Neural crest cell (in vitro differentiated cells): Measurements from ENCODE around the gene ABHD2. TPM values are rescaled to one million over a fixed set of nuclear protein-coding genes. Genes with fewer than 3 reads are reported as not detected.

Experiments
- DNase-seq: peaks from one replicate; pipeline ENCODE4 v3.0.0; 2021; ENCODE audit warnings: low read depth, mixed read lengths, low spot score
- H3K27ac Mint-ChIP-seq: one replicate; pipeline ENCODE4 v1.8.0; 2021; ENCODE audit warnings: mild to moderate bottlenecking, mixed read lengths; ENCODE audit not compliant: unreplicated experiment
- H3K27me3 Mint-ChIP-seq: 2 replicates; pipeline ENCODE4 v1.8.0; 2021; ENCODE audit warnings: low read depth, mild to moderate bottlenecking, mixed read lengths
- H3K36me3 Mint-ChIP-seq: 2 replicates; pipeline ENCODE4 v1.8.0; 2021; ENCODE audit warnings: low read depth, mild to moderate bottlenecking, mixed read lengths
- H3K4me1 Mint-ChIP-seq: 2 replicates; pipeline ENCODE4 v1.8.0; 2021; ENCODE audit warnings: mixed read lengths
- H3K4me3 Mint-ChIP-seq: one replicate; pipeline ENCODE4 v1.8.0; 2021; ENCODE audit warnings: mild to moderate bottlenecking, mixed read lengths
- H3K9me3 Mint-ChIP-seq: 2 replicates; pipeline ENCODE4 v1.8.0; 2021; ENCODE audit warnings: mixed read lengths
- CTCF ChIP-seq: fragments of 200-600 bp; sonication (generic); conservative IDR thresholded peaks from 2 replicates; pipeline ENCODE4 v1.5.0; 2021; ENCODE audit warnings: antibody characterized with exemption, mild to moderate bottlenecking
- total RNA-seq: library from RNA; stranded (reverse); gene quantifications from 2 replicates; pipeline ENCODE4 v1.2.1, GENCODE V29; 2021

Gene ABHD2
- total RNA-seq, 1 donor from 2014 or later: 31.0 TPM

GRCh38 chr15:89178307-89178977 lies 90.2 kb downstream of the ABHD2 start:
- Mint-ChIP-seq H3K9me3 (no peaks in the 10 kb centered on the region), H3K4me3 (no peak overlapping the region), H3K4me1 (peaks cover 7% of the 10 kb centered on the region), H3K27ac (no peak overlapping the region), H3K36me3 (peaks cover 3% of the 10 kb centered on the region), H3K27me3 (no peaks in the 10 kb centered on the region)
- TF ChIP-seq CTCF: no peak
- no peak for DNase-seq

DNA sequence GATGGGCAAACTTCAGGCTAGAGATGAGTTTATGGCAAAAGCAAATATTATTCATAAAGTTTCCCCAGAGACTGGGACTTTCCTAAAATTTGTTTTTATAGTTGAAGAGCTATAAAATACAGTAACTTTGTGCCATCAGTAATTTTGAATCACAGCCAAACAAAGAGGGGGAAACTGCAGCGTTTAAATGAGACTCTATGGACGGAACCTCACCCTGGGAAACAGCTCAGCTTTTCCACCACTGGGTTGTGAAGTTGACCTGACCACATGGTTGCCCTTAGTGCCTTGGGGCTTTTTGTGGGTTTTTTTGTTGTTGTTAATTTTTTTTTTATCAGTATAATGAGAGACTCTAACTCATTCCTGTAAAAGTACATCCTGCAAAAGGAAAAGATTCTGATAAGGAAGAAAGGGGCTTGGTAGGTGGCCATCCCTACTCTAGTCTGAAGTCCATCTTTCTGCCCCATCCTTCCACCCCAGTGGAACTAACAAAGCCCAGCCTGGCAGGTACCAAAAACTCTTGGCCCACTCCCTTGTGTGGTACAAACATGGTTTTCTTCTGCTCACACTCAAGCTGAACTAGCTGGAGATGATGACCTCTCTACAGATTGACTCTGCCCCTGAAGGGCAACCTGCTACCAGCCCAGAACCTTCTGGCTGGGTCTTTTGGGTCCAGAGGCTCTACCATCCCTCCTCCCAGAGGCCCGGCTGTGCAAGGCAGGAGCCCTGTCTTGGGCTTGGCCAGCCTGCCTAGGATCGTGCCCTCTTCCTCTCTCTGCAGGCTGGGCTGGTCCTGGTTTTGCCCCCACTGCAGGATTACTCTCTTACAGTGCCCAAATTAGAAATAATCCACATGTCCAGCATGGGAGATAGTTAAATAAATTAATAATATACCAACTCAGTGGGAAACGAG lies 92.0 kb downstream of the ABHD2 start:
- no peak for TF ChIP-seq CTCF
- no peaks in the 10 kb centered on the region for H3K9me3 Mint-ChIP-seq
- no peaks in the 10 kb centered on the region for H3K27me3 Mint-ChIP-seq
- peaks cover 3% of the 10 kb centered on the region for H3K36me3 Mint-ChIP-seq
- H3K4me3 Mint-ChIP-seq: no peak overlapping the region
- peaks cover 7% of the 10 kb centered on the region for H3K4me1 Mint-ChIP-seq
- DNase-seq: no peak
- H3K27ac Mint-ChIP-seq: no peak overlapping the region

DNA sequence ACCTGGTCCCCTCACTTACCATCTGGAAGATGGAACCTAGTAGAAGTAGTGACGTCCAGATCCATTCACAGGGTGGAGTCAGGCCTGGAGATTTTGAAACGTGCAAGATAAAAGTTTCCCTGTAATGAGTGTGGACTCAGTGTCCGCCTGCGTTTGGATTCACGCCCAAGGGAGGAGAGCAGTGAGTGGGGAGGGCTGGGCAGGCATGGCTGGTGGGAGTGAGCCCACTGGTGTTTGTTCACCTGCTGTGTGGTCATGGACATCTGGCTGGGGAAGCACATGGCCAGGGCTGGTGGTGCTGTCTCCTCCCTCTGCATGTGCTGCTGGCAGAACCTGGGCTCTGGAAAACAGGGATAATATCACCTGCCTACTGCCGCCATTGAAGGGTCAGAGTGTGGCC lies 96.1 kb downstream of the ABHD2 start:
- H3K4me1 Mint-ChIP-seq: peaks cover 8% of the 10 kb centered on the region
- DNase-seq: no peak
- no peak overlapping the region for H3K4me3 Mint-ChIP-seq
- H3K27ac Mint-ChIP-seq: no peak overlapping the region
- no peaks in the 10 kb centered on the region for H3K27me3 Mint-ChIP-seq
- H3K36me3 Mint-ChIP-seq: peaks cover 6% of the 10 kb centered on the region
- no peaks in the 10 kb centered on the region for H3K9me3 Mint-ChIP-seq
- TF ChIP-seq CTCF: no peak

GRCh38 chr15:89184886-89185526 lies 96.8 kb downstream of the ABHD2 start:
- H3K27me3 Mint-ChIP-seq: no peaks in the 10 kb centered on the region
- no peak overlapping the region for H3K4me3 Mint-ChIP-seq
- no peaks in the 10 kb centered on the region for H3K9me3 Mint-ChIP-seq
- H3K27ac Mint-ChIP-seq: no peak overlapping the region
- H3K36me3 Mint-ChIP-seq: peaks cover 6% of the 10 kb centered on the region
- TF ChIP-seq CTCF: no peak
- DNase-seq: no peak
- peaks cover 13% of the 10 kb centered on the region for H3K4me1 Mint-ChIP-seq

DNA sequence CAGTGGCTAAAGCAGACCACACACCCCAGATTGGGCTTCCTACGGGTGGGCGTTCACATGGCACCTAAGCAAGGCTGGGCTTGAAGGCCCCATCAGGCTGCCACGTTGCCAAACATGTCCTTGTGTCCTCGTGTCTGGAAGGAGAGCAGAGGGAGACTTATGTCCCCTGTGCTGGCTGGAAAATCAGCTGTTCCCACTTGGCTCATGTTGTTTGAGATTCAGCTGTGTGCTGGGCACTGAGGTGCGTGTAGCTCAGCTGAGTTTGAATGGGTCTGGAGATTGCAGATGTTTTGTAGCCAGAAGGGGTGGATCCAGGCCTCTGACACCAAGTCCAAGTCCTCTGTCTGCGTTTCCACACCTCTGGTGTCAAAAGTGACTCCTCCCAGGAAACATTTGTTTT lies 98.5 kb downstream of the ABHD2 start:
- no peak overlapping the region for H3K27ac Mint-ChIP-seq
- peaks cover 14% of the 10 kb centered on the region for H3K4me1 Mint-ChIP-seq
- H3K27me3 Mint-ChIP-seq: no peaks in the 10 kb centered on the region
- TF ChIP-seq CTCF: no peak
- no peak for DNase-seq
- no peaks in the 10 kb centered on the region for H3K9me3 Mint-ChIP-seq
- H3K36me3 Mint-ChIP-seq: peaks cover 6% of the 10 kb centered on the region
- no peak overlapping the region for H3K4me3 Mint-ChIP-seq
